LNCAP (cell line): ENCODE measurements around the gene SCN3A.

Experiments
- TF ChIP-seq, protein P1 (sequence below): fragments of 450-650 bp; IDR thresholded peaks from 2 replicates; pipeline ENCODE4 v1.5.1; 2017; ENCODE audit warnings: mild to moderate bottlenecking

The SCN3A gene

DNA sequence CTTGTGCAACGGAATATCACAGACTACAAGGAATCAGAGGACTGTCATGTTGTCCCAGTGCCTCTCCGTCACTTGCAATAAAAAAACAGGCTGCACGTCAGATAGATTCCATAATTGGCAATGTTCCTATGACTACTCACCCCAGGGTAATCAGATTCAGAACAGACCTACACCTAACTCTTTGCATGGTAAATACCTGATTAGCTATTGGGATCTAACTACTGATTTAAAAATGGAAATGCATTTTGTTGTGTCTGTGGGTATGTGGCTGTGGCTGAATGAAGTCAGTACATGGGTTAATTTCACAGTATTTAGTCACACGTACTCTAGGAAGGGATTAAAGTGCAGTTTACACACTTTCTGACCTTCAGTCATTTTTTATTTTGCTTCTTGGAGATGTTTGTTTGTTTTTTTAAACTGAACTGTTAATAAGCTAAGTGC is 91.7 kb downstream of the SCN3A start:
- TF ChIP-seq, protein P1, sequence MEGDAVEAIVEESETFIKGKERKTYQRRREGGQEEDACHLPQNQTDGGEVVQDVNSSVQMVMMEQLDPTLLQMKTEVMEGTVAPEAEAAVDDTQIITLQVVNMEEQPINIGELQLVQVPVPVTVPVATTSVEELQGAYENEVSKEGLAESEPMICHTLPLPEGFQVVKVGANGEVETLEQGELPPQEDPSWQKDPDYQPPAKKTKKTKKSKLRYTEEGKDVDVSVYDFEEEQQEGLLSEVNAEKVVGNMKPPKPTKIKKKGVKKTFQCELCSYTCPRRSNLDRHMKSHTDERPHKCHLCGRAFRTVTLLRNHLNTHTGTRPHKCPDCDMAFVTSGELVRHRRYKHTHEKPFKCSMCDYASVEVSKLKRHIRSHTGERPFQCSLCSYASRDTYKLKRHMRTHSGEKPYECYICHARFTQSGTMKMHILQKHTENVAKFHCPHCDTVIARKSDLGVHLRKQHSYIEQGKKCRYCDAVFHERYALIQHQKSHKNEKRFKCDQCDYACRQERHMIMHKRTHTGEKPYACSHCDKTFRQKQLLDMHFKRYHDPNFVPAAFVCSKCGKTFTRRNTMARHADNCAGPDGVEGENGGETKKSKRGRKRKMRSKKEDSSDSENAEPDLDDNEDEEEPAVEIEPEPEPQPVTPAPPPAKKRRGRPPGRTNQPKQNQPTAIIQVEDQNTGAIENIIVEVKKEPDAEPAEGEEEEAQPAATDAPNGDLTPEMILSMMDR, result no peak

DNA sequence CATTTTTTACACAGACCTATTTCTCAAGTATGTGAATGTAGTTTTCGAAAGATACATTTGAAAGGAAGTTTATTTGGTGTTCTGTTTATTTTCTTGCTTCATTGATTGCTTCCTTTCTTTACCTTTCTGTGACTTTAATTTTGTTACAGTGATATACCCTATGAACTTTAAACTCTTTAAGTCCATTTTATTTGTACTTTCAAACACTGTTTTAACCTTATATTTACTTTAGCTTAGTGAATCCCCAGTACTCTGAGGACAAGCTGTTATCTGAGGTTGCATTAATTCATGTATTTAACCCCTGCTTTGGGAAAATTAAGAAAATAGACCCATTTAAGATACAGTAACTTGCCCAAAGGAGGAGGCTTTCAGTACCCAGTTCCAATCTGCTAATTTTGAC is 93.5 kb downstream of the SCN3A start:
- TF ChIP-seq, protein P1, result no peak

DNA sequence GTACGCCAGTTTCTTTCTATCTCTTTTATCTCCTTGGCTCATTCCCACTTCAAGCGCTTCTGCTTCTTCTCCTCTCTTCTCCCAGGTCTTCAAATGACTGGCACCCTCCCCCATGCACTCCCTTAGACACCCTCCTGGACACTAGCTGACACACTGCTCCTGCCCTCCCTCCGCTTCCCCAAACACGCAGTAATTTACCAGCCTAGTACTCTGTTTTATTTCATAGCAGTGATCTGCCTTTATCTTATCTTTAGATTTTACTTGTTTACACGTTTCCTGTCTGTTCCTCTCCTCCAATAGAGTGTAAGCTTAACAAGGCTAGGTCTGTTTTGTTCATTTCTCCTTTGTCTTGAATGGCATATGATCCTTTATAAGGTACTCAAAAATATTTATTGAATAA is 93.9 kb downstream of the SCN3A start:
- TF ChIP-seq, protein P1, result no peak

DNA sequence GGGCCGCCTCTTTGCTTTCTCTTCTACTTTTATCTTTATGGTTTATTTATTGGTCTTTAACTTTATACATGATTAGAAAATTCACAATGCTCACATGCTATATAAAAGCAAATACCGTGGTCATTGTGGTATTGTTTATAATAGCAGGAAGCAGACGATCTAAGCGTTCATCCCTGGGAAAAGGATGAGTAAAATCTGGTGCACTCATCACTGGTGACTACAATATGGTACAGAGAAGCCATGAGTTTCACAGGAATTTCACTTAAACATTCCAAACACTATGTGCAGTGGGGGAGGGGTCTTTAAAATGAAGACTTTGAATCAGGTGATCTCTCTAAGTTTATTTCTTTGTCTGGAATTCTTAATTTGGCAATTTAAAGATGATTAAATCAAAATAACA is 97.9 kb downstream of the SCN3A start:
- TF ChIP-seq, protein P1, result no peak

DNA sequence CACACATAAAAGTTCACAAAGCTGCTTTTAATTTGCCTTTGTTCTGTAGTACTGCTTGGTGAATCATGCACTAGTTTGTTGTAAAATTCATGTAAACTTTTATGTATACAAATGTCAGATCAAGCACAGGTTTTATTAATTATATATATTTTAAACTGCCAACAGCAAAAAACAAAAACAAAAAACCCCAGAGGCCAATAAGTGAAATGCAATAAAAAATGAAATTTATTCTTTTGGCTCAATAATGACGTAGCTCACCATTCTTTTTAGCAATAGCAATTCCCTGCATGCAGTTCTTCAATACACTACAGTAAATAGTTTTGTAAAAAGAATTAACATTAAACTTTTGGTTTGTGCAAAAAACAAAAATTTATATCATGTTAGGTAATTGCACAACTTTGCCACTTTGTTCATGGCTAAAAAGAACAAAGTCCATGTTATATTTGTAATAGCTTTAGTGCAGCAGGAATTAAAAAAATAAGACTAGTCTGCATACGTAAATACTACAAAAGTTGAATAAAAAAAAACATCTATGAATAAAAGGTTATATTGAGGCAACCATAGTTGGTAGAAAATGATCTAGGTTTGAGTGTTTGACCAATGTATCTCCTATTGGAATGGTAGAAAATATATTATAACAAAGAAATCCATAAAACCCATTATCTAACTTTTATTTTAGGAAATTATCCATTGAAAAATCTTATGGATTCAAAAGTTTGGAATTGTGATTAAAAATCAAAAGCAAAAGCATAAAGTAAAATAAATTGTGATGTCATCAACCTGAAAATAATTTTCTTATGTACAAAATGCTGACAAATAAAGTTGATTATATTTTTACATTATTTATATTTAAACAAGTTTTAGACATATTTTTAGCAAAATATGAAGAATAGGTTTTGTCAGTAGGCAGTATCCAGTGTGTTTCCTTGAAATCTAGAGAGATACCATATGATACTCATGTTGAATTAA is 115.6 kb downstream of the SCN3A start:
- TF ChIP-seq, protein P1, result no peak

DNA sequence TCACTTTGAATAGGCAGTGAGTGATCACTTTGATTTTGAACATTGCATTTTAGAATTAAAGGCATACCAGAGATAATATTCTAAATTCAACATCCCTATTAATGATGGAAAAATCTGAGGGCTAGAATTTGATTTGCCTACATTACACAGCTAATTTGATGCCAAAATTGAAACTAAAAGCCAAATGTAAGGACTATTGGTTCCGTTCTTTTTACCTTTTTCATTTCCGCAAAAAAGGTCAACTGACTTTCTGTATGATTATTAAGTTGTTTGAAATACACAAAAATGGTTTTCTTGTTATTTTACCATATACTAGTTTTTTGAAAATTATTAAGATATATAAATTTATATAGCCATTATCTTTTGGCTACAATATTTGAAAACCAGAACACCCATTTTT is 117.5 kb downstream of the SCN3A start:
- TF ChIP-seq, protein P1, result no peak

DNA sequence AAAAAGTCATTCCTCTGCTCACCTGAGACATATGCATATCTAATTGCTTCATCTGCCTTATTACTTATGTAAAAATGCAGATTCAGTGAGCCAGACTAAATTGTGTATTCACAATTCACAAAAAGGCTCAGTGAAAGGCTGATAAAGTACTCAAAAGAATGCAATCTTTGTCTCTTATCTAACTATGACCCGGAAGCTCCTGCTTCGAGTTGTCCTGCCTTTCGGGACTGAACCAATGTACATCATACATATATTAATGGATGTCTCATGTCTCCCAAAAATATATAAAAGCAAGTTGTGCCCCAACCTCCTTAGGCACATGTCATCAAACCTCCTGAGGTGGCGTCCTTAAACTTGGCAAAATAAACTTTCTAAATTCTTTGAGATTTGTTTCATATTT is 120.5 kb downstream of the SCN3A start:
- TF ChIP-seq, protein P1, result no peak
